ENCODE results near the gene E2F4.

DNA sequence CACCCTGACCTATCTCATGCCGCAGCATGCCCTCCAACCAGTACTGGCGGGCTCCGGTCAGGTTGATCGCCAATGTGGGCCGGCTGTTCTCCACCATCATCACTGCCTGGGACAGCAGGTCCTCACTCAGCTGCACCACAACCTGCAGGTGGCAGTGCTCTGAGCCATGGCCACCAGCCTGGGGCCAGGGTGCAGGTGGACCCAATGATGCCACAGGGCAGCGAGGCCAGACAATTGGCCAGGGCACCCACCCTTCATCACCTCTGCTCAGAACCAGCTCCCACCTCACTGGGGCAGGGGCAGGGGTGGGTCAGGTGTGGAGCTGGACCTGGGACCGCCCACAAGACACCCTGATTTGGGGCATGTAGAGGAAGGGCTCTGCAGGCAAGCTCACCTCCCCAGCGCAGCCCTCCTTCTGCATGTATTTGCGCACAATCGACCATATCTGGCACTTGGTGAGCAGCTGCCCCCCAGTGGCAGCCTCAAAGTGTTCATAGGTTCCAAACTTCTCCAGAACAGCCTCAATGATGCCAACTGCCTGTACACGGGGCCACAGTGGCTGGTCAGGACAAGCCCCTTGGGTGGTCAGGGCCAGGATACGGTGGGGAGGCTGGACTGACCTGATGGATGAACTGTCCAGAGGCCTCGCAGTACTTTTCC lies 12.4 kb upstream of the E2F4 start:
- TF ChIP-seq POLR2A (conservative IDR thresholded peaks at IDR 0.05) (no peak), RFX5 (IDR thresholded peaks at IDR 0.05; ENCODE audit: low read depth, low read length) (no peak)
- TF ChIP-seq, protein P1, sequence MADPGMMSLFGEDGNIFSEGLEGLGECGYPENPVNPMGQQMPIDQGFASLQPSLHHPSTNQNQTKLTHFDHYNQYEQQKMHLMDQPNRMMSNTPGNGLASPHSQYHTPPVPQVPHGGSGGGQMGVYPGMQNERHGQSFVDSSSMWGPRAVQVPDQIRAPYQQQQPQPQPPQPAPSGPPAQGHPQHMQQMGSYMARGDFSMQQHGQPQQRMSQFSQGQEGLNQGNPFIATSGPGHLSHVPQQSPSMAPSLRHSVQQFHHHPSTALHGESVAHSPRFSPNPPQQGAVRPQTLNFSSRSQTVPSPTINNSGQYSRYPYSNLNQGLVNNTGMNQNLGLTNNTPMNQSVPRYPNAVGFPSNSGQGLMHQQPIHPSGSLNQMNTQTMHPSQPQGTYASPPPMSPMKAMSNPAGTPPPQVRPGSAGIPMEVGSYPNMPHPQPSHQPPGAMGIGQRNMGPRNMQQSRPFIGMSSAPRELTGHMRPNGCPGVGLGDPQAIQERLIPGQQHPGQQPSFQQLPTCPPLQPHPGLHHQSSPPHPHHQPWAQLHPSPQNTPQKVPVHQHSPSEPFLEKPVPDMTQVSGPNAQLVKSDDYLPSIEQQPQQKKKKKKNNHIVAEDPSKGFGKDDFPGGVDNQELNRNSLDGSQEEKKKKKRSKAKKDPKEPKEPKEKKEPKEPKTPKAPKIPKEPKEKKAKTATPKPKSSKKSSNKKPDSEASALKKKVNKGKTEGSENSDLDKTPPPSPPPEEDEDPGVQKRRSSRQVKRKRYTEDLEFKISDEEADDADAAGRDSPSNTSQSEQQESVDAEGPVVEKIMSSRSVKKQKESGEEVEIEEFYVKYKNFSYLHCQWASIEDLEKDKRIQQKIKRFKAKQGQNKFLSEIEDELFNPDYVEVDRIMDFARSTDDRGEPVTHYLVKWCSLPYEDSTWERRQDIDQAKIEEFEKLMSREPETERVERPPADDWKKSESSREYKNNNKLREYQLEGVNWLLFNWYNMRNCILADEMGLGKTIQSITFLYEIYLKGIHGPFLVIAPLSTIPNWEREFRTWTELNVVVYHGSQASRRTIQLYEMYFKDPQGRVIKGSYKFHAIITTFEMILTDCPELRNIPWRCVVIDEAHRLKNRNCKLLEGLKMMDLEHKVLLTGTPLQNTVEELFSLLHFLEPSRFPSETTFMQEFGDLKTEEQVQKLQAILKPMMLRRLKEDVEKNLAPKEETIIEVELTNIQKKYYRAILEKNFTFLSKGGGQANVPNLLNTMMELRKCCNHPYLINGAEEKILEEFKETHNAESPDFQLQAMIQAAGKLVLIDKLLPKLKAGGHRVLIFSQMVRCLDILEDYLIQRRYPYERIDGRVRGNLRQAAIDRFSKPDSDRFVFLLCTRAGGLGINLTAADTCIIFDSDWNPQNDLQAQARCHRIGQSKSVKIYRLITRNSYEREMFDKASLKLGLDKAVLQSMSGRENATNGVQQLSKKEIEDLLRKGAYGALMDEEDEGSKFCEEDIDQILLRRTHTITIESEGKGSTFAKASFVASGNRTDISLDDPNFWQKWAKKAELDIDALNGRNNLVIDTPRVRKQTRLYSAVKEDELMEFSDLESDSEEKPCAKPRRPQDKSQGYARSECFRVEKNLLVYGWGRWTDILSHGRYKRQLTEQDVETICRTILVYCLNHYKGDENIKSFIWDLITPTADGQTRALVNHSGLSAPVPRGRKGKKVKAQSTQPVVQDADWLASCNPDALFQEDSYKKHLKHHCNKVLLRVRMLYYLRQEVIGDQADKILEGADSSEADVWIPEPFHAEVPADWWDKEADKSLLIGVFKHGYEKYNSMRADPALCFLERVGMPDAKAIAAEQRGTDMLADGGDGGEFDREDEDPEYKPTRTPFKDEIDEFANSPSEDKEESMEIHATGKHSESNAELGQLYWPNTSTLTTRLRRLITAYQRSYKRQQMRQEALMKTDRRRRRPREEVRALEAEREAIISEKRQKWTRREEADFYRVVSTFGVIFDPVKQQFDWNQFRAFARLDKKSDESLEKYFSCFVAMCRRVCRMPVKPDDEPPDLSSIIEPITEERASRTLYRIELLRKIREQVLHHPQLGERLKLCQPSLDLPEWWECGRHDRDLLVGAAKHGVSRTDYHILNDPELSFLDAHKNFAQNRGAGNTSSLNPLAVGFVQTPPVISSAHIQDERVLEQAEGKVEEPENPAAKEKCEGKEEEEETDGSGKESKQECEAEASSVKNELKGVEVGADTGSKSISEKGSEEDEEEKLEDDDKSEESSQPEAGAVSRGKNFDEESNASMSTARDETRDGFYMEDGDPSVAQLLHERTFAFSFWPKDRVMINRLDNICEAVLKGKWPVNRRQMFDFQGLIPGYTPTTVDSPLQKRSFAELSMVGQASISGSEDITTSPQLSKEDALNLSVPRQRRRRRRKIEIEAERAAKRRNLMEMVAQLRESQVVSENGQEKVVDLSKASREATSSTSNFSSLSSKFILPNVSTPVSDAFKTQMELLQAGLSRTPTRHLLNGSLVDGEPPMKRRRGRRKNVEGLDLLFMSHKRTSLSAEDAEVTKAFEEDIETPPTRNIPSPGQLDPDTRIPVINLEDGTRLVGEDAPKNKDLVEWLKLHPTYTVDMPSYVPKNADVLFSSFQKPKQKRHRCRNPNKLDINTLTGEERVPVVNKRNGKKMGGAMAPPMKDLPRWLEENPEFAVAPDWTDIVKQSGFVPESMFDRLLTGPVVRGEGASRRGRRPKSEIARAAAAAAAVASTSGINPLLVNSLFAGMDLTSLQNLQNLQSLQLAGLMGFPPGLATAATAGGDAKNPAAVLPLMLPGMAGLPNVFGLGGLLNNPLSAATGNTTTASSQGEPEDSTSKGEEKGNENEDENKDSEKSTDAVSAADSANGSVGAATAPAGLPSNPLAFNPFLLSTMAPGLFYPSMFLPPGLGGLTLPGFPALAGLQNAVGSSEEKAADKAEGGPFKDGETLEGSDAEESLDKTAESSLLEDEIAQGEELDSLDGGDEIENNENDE (IDR thresholded peaks at IDR 0.05; ENCODE audit: low read depth, low read length) = no peak
